HEK293 (cell line): ENCODE data around the gene LCA5L.

ENCODE experiments used
- ATF2 ChIP-seq: fragments of 450-650 bp; formaldehyde crosslinking; IDR thresholded peaks from 2 replicates; pipeline ENCODE4 v1.5.1; 2016; ENCODE audit warnings: missing biosample characterization, missing genetic modification characterization, low read depth
- GLIS2 ChIP-seq: fragments of 450-650 bp; formaldehyde crosslinking; IDR thresholded peaks from 2 replicates; pipeline ENCODE4 v1.5.1; 2016; ENCODE audit warnings: missing biosample characterization, missing genetic modification characterization
- IKZF3 ChIP-seq: fragments of 450-650 bp; IDR thresholded peaks from 2 replicates; pipeline ENCODE4 v1.5.0; 2018; ENCODE audit warnings: missing biosample characterization, mild to moderate bottlenecking, missing genetic modification characterization, moderate library complexity
- MYNN ChIP-seq: fragments of 450-650 bp; formaldehyde crosslinking; IDR thresholded peaks from 2 replicates; pipeline ENCODE4 v1.5.1; 2016; ENCODE audit warnings: missing biosample characterization, missing genetic modification characterization, borderline replicate concordance
- PRDM10 ChIP-seq: fragments of 450-650 bp; formaldehyde crosslinking; IDR thresholded peaks from 2 replicates; pipeline ENCODE4 v1.5.1; 2016; ENCODE audit warnings: missing biosample characterization, missing genetic modification characterization
- RBAK ChIP-seq: fragments of 450-650 bp; formaldehyde crosslinking; IDR thresholded peaks from 2 replicates; pipeline ENCODE4 v1.5.1; 2016; ENCODE audit warnings: missing biosample characterization, missing genetic modification characterization
- REPIN1 ChIP-seq: fragments of 450-650 bp; formaldehyde crosslinking; IDR thresholded peaks from 2 replicates; pipeline ENCODE4 v1.5.1; 2017; ENCODE audit warnings: missing biosample characterization, missing genetic modification characterization, low read depth
- ZNF140 ChIP-seq: fragments of 450-650 bp; formaldehyde crosslinking; IDR thresholded peaks from 2 replicates; pipeline ENCODE4 v1.5.1; 2016; ENCODE audit warnings: missing biosample characterization, missing genetic modification characterization
- ZNF350 ChIP-seq: fragments of 450-650 bp; formaldehyde crosslinking; IDR thresholded peaks from 2 replicates; pipeline ENCODE4 v1.5.0; 2017; ENCODE audit warnings: missing biosample characterization, mild to moderate bottlenecking, missing genetic modification characterization
- ZNF362 ChIP-seq: fragments of 450-650 bp; formaldehyde crosslinking; IDR thresholded peaks from 2 replicates; pipeline ENCODE4 v1.5.1; 2016; ENCODE audit warnings: missing biosample characterization, missing genetic modification characterization
- ZNF398 ChIP-seq: fragments of 450-650 bp; formaldehyde crosslinking; IDR thresholded peaks from 2 replicates; pipeline ENCODE4 v1.5.1; 2017; ENCODE audit warnings: missing biosample characterization, missing genetic modification characterization
- ZNF404 ChIP-seq: fragments of 450-650 bp; formaldehyde crosslinking; IDR thresholded peaks from 2 replicates; pipeline ENCODE4 v1.5.1; 2017; ENCODE audit warnings: missing biosample characterization, missing genetic modification characterization
- ZNF473 ChIP-seq: fragments of 450-650 bp; formaldehyde crosslinking; IDR thresholded peaks from 2 replicates; pipeline ENCODE4 v1.5.1; 2017; ENCODE audit warnings: missing biosample characterization, missing genetic modification characterization
- ZNF501 ChIP-seq: fragments of 450-650 bp; formaldehyde crosslinking; IDR thresholded peaks from 2 replicates; pipeline ENCODE4 v1.5.1; 2016; ENCODE audit warnings: missing biosample characterization, missing genetic modification characterization
- ZNF510 ChIP-seq: fragments of 450-650 bp; formaldehyde crosslinking; IDR thresholded peaks from 2 replicates; pipeline ENCODE4 v1.5.1; 2018; ENCODE audit warnings: mild to moderate bottlenecking, missing genetic modification characterization, missing biosample characterization; ENCODE audit not compliant: insufficient replicate concordance
- ZNF580 ChIP-seq: fragments of 450-650 bp; formaldehyde crosslinking; IDR thresholded peaks from 2 replicates; pipeline ENCODE4 v1.5.1; 2016; ENCODE audit warnings: missing biosample characterization, missing genetic modification characterization
- ZNF621 ChIP-seq: fragments of 450-650 bp; formaldehyde crosslinking; IDR thresholded peaks from 2 replicates; pipeline ENCODE4 v1.5.1; 2017; ENCODE audit warnings: missing biosample characterization, missing genetic modification characterization
- ZNF624 ChIP-seq: fragments of 450-650 bp; formaldehyde crosslinking; IDR thresholded peaks from 2 replicates; pipeline ENCODE4 v1.5.1; 2017; ENCODE audit warnings: missing biosample characterization, missing genetic modification characterization
- ZNF658 ChIP-seq: fragments of 450-650 bp; formaldehyde crosslinking; IDR thresholded peaks from 2 replicates; pipeline ENCODE4; 2016; ENCODE audit warnings: missing biosample characterization, missing genetic modification characterization
- ZNF670 ChIP-seq: fragments of 450-650 bp; formaldehyde crosslinking; IDR thresholded peaks from 2 replicates; pipeline ENCODE4 v1.5.1; 2016; ENCODE audit warnings: missing biosample characterization, missing genetic modification characterization, low read depth
- ZNF791 ChIP-seq: fragments of 450-650 bp; formaldehyde crosslinking; IDR thresholded peaks from 2 replicates; pipeline ENCODE4 v1.5.1; 2016; ENCODE audit warnings: missing biosample characterization, missing genetic modification characterization
- ZXDB ChIP-seq: fragments of 450-650 bp; formaldehyde crosslinking; IDR thresholded peaks from 2 replicates; pipeline ENCODE4 v1.5.1; 2016; ENCODE audit warnings: missing biosample characterization, missing genetic modification characterization
- TF ChIP-seq, protein P1 (sequence below): fragments of 450-650 bp; formaldehyde crosslinking; IDR thresholded peaks from 2 replicates; pipeline ENCODE4 v1.5.1; 2017; ENCODE audit warnings: missing biosample characterization, missing genetic modification characterization
- TF ChIP-seq, protein P2 (sequence below): fragments of 450-650 bp; formaldehyde crosslinking; conservative IDR thresholded peaks from 2 replicates; pipeline ENCODE4 v1.5.1; 2016; ENCODE audit warnings: low read depth, missing biosample characterization, missing genetic modification characterization

The LCA5L gene

GRCh38 chr21:39388038-39388810 is 57.4 kb downstream of the LCA5L start (continued):
- TF ChIP-seq, protein P1, sequence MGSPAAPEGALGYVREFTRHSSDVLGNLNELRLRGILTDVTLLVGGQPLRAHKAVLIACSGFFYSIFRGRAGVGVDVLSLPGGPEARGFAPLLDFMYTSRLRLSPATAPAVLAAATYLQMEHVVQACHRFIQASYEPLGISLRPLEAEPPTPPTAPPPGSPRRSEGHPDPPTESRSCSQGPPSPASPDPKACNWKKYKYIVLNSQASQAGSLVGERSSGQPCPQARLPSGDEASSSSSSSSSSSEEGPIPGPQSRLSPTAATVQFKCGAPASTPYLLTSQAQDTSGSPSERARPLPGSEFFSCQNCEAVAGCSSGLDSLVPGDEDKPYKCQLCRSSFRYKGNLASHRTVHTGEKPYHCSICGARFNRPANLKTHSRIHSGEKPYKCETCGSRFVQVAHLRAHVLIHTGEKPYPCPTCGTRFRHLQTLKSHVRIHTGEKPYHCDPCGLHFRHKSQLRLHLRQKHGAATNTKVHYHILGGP (tag by site-specific recombination), result no peak
- TF ChIP-seq ZNF791 (tag by site-specific recombination) (no peak), ZNF621 (tag by site-specific recombination) (no peak), ZNF398 (tag by site-specific recombination) (no peak; the same call in 1 of the 2 replicates), ZNF404 (tag by site-specific recombination) (no peak), PRDM10 (tag by site-specific recombination) (no peak), MYNN (tag by site-specific recombination) (no peak), ZXDB (tag by site-specific recombination) (no peak; the same call in none of the 2 replicates), REPIN1 (tag by site-specific recombination) (no peak), GLIS2 (tag by site-specific recombination) (no peak), ZNF362 (tag by site-specific recombination) (no peak; the same call in none of the 2 replicates), ATF2 (no peak), ZNF580 (tag by site-specific recombination) (no peak), ZNF658 (tag by site-specific recombination) (no peak), IKZF3 (tag by site-specific recombination) (peak; percentile 90; the same call in 1 of the 2 replicates), ZNF473 (no peak), ZNF140 (tag by site-specific recombination) (no peak), ZNF350 (no peak), ZNF510 (tag by site-specific recombination) (peak; percentile 25), RBAK (no peak), ZNF670 (no peak), ZNF501 (no peak), ZNF624 (tag by site-specific recombination) (peak; percentile 75)
- TF ChIP-seq, protein P2, sequence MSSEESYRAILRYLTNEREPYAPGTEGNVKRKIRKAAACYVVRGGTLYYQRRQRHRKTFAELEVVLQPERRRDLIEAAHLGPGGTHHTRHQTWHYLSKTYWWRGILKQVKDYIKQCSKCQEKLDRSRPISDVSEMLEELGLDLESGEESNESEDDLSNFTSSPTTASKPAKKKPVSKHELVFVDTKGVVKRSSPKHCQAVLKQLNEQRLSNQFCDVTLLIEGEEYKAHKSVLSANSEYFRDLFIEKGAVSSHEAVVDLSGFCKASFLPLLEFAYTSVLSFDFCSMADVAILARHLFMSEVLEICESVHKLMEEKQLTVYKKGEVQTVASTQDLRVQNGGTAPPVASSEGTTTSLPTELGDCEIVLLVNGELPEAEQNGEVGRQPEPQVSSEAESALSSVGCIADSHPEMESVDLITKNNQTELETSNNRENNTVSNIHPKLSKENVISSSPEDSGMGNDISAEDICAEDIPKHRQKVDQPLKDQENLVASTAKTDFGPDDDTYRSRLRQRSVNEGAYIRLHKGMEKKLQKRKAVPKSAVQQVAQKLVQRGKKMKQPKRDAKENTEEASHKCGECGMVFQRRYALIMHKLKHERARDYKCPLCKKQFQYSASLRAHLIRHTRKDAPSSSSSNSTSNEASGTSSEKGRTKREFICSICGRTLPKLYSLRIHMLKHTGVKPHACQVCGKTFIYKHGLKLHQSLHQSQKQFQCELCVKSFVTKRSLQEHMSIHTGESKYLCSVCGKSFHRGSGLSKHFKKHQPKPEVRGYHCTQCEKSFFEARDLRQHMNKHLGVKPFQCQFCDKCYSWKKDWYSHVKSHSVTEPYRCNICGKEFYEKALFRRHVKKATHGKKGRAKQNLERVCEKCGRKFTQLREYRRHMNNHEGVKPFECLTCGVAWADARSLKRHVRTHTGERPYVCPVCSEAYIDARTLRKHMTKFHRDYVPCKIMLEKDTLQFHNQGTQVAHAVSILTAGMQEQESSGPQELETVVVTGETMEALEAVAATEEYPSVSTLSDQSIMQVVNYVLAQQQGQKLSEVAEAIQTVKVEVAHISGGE (tag by site-specific recombination), result no peak
